H1 (cell line): ENCODE measurements around the gene CTIF.

Experiments used
- EZH2 ChIP-seq: fragments of 200-600 bp; sonication (generic); IDR thresholded peaks from 2 replicates; pipeline ENCODE4 v1.7.1; 2012; ENCODE audit warnings: low read depth, mild to moderate bottlenecking, moderate library complexity, low read length, inconsistent platforms; ENCODE audit not compliant: severe bottlenecking
- POLR2A ChIP-seq, 2 experiments: IDR thresholded peaks; 1 replicate in 1 of 2; 2 replicates in 1 of 2; pipeline ENCODE4 v1.6.1; 2011; ENCODE audit warnings: low read depth in 2 of 2, low read length in 2 of 2, mild to moderate bottlenecking in 2 of 2; ENCODE audit errors: control extremely low read depth in 1 of 2
- SRF ChIP-seq: IDR thresholded peaks from 2 replicates; pipeline ENCODE4 v1.6.1; 2011; ENCODE audit warnings: mild to moderate bottlenecking, low read depth, low read length, moderate library complexity
- TAF1 ChIP-seq: IDR thresholded peaks from 2 replicates; pipeline ENCODE4 v1.6.1; 2011; ENCODE audit warnings: mild to moderate bottlenecking, low read depth, low read length
- TF ChIP-seq, protein P1 (sequence below), 3 experiments: IDR thresholded peaks; 1 replicate in 2 of 3; 2 replicates in 1 of 3; pipeline versions ENCODE4 v1.5.1 to v1.6.1; 2011; ENCODE audit warnings: low read length in 3 of 3, mild to moderate bottlenecking in 3 of 3, inconsistent platforms in 2 of 3, low read depth in 1 of 3, moderate library complexity in 1 of 3; ENCODE audit not compliant: insufficient read depth in 1 of 3; ENCODE audit errors: control extremely low read depth in 1 of 3
- TF ChIP-seq, protein P2 (sequence below): IDR thresholded peaks from 2 replicates; pipeline ENCODE4 v1.6.1; 2012; ENCODE audit warnings: inconsistent platforms
- TF ChIP-seq, protein P3 (sequence below): IDR thresholded peaks from 2 replicates; pipeline ENCODE4 v1.6.1; 2012; ENCODE audit warnings: inconsistent platforms
- TF ChIP-seq, protein P4 (sequence below): IDR thresholded peaks from 2 replicates; pipeline ENCODE4 v1.6.1; 2012; ENCODE audit warnings: low read length, inconsistent platforms

DNA sequence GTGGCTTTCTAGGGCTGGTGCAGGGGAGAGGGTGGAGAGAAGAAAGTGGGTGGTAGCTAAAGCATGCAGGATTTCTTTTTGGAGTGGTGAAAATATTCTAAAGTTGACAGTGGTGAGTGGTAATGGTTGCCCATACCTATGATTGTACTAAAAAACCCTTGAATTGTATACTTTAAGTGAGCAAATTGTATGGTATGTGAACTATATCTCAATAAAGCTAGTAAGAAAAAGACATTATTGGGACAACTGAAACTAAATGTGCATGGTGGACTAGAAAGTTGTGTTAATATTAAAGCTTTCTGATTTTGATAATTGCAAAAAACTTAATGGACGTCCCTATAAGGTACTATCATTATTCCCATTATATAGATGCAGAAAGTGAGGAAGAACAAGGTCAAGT lies 361.6 kb downstream of the CTIF start:
- TF ChIP-seq, protein P1, sequence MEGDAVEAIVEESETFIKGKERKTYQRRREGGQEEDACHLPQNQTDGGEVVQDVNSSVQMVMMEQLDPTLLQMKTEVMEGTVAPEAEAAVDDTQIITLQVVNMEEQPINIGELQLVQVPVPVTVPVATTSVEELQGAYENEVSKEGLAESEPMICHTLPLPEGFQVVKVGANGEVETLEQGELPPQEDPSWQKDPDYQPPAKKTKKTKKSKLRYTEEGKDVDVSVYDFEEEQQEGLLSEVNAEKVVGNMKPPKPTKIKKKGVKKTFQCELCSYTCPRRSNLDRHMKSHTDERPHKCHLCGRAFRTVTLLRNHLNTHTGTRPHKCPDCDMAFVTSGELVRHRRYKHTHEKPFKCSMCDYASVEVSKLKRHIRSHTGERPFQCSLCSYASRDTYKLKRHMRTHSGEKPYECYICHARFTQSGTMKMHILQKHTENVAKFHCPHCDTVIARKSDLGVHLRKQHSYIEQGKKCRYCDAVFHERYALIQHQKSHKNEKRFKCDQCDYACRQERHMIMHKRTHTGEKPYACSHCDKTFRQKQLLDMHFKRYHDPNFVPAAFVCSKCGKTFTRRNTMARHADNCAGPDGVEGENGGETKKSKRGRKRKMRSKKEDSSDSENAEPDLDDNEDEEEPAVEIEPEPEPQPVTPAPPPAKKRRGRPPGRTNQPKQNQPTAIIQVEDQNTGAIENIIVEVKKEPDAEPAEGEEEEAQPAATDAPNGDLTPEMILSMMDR (IDR thresholded peaks at IDR 0.05; ENCODE audit: control extremely low read depth in 1 of 3, insufficient read depth in 1 of 3, low read depth in 1 of 3, low read length in 3 of 3): no peak
- TF ChIP-seq, protein P2, sequence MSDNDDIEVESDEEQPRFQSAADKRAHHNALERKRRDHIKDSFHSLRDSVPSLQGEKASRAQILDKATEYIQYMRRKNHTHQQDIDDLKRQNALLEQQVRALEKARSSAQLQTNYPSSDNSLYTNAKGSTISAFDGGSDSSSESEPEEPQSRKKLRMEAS: no peak
- TF ChIP-seq POLR2A (IDR thresholded peaks at IDR 0.05; ENCODE audit: control extremely low read depth in 1 of 2, low read depth in 2 of 2, low read length in 2 of 2) (no peak), SRF (no peak), TAF1 (no peak), EZH2 (no peak)
- TF ChIP-seq, protein P3, sequence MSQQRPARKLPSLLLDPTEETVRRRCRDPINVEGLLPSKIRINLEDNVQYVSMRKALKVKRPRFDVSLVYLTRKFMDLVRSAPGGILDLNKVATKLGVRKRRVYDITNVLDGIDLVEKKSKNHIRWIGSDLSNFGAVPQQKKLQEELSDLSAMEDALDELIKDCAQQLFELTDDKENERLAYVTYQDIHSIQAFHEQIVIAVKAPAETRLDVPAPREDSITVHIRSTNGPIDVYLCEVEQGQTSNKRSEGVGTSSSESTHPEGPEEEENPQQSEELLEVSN: no peak
- TF ChIP-seq, protein P4, sequence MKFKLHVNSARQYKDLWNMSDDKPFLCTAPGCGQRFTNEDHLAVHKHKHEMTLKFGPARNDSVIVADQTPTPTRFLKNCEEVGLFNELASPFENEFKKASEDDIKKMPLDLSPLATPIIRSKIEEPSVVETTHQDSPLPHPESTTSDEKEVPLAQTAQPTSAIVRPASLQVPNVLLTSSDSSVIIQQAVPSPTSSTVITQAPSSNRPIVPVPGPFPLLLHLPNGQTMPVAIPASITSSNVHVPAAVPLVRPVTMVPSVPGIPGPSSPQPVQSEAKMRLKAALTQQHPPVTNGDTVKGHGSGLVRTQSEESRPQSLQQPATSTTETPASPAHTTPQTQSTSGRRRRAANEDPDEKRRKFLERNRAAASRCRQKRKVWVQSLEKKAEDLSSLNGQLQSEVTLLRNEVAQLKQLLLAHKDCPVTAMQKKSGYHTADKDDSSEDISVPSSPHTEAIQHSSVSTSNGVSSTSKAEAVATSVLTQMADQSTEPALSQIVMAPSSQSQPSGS: no peak
